IMR-90 (cell line): ENCODE results near the gene ASTN2. TPM values are rescaled to one million over a fixed set of nuclear protein-coding genes. Genes with fewer than 3 reads are reported as not detected.
A peak's percentile ranks its signal among the peaks of the same experiment; 100 is the strongest.

Source experiments
- ATAC-seq: fragments of 200-7000 bp; cut with Tn5 transposase; 2 replicates; pipeline ENCODE4 v1.9.1; 2020; ENCODE audit warnings: low read depth, mild to moderate bottlenecking, moderate library complexity
- BruUV-seq: library from RNA; stranded (reverse); fragments of 400-500 nt; replicated peaks from 2 replicates; lab custom pipeline; 2021; lab: Mats Ljungman, UMichigan
- CTCF ChIA-PET: fragments of 300-600 bp; formaldehyde crosslinking; extraction: SDS; loops from one replicate; lab custom pipeline; 2021; ENCODE audit warnings: antibody characterized with exemption; lab: Yijun Ruan, JAX
- POLR2A ChIA-PET: fragments of 300-600 bp; sonication (Branson Sonifier 250); formaldehyde crosslinking; loops from one replicate; lab custom pipeline; 2022; ENCODE audit warnings: antibody characterized with exemption; ENCODE audit not compliant: unreplicated experiment; lab: Charles Lee
- DNase-seq: peaks from one replicate; pipeline ENCODE4 v3.0.0; 2013
- H2AFZ ChIP-seq: replicated peaks from 2 replicates; pipeline ENCODE3; 2013; ENCODE audit warnings: low read length, mild to moderate bottlenecking; ENCODE audit not compliant: poor library complexity
- H2AK5ac ChIP-seq: 2 replicates; pipeline ENCODE4 v1.6.1; 2013; ENCODE audit warnings: low read depth, low read length, inconsistent platforms
- H2AK9ac ChIP-seq: replicated peaks from 2 replicates; pipeline ENCODE3; 2013; ENCODE audit warnings: mild to moderate bottlenecking, low read depth, low read length, moderate library complexity; ENCODE audit not compliant: poor library complexity
- H2BK120ac ChIP-seq: 2 replicates; pipeline ENCODE4 v1.6.1; 2013; ENCODE audit warnings: low read depth, low read length, inconsistent platforms
- H2BK15ac ChIP-seq: 3 replicates; pipeline ENCODE4 v1.6.1; 2013; ENCODE audit warnings: low read depth, low read length, inconsistent platforms
- H2BK20ac ChIP-seq: 2 replicates; pipeline ENCODE4 v1.6.1; 2013; ENCODE audit warnings: low read depth, mild to moderate bottlenecking, inconsistent platforms, low read length, moderate library complexity
- H2BK5ac ChIP-seq: 2 replicates; pipeline ENCODE4 v1.6.1; 2013; ENCODE audit warnings: mild to moderate bottlenecking, low read depth, low read length, inconsistent platforms; ENCODE audit not compliant: poor library complexity, severe bottlenecking
- H3K14ac ChIP-seq: replicated peaks from 2 replicates; pipeline ENCODE4 v1.6.1; 2013; ENCODE audit warnings: low read depth, low read length, inconsistent platforms
- H3K18ac ChIP-seq: 2 replicates; pipeline ENCODE4 v1.6.1; 2013; ENCODE audit warnings: low read depth, low read length, control low read depth
- H3K23ac ChIP-seq: 2 replicates; pipeline ENCODE4 v1.6.1; 2013; ENCODE audit warnings: low read depth, low read length, inconsistent platforms
- H3K27ac ChIP-seq: 2 replicates; pipeline ENCODE4 v1.5.1; 2013; ENCODE audit warnings: mild to moderate bottlenecking, control low read depth, low read length; ENCODE audit not compliant: insufficient read depth
- H3K27me3 ChIP-seq: 2 replicates; pipeline ENCODE4 v1.6.1; 2013; ENCODE audit warnings: low read length; ENCODE audit not compliant: control insufficient read depth, insufficient read depth
- H3K36me3 ChIP-seq: 2 replicates; pipeline ENCODE4 v1.6.1; 2013; ENCODE audit warnings: low read length, mixed read lengths; ENCODE audit not compliant: control insufficient read depth, insufficient read depth
- H3K4ac ChIP-seq: 2 replicates; pipeline ENCODE4 v1.6.1; 2013; ENCODE audit warnings: low read depth, low read length, inconsistent platforms
- H3K4me1 ChIP-seq: 2 replicates; pipeline ENCODE4 v1.6.1; 2013; ENCODE audit warnings: low read length, mixed read lengths; ENCODE audit not compliant: control insufficient read depth, insufficient read depth
- H3K4me2 ChIP-seq: 2 replicates; pipeline ENCODE4 v1.6.1; 2013; ENCODE audit warnings: low read depth, mild to moderate bottlenecking, control low read depth, low read length, moderate library complexity
- H3K4me3 ChIP-seq: 2 replicates; pipeline ENCODE4 v1.5.1; 2013; ENCODE audit warnings: low read depth, mild to moderate bottlenecking, control low read depth, low read length, moderate library complexity; ENCODE audit not compliant: insufficient read depth
- H3K56ac ChIP-seq: 2 replicates; pipeline ENCODE4 v1.6.1; 2013; ENCODE audit warnings: low read length, inconsistent platforms; ENCODE audit not compliant: insufficient read depth; ENCODE audit errors: extremely low read depth
- H3K79me1 ChIP-seq, 2 experiments: 2 replicates each; pipeline ENCODE4 v1.6.1; 2013; ENCODE audit warnings: low read length in 2 of 2, inconsistent platforms in 1 of 2, low read depth in 1 of 2
- H3K9ac ChIP-seq: 2 replicates; pipeline ENCODE4 v1.6.1; 2013; ENCODE audit warnings: low read depth, low read length, control low read depth
- H3K9me1 ChIP-seq: 2 replicates; pipeline ENCODE4 v1.6.1; 2013; ENCODE audit warnings: low read length, inconsistent platforms; ENCODE audit not compliant: insufficient read depth
- H3K9me3 ChIP-seq: 2 replicates; pipeline ENCODE4 v1.6.1; 2013; ENCODE audit warnings: low read length; ENCODE audit not compliant: control insufficient read depth, insufficient read depth
- H4K20me1 ChIP-seq: 2 replicates; pipeline ENCODE4 v1.6.1; 2013; ENCODE audit warnings: low read length, inconsistent platforms; ENCODE audit not compliant: insufficient read depth
- H4K5ac ChIP-seq: 2 replicates; pipeline ENCODE4 v1.6.1; 2013; ENCODE audit warnings: mild to moderate bottlenecking, low read depth, low read length, control low read depth
- H4K8ac ChIP-seq, 2 experiments: 2 replicates each; pipeline ENCODE4 v1.6.1; 2013; ENCODE audit warnings: low read depth in 2 of 2, low read length in 2 of 2, control low read depth in 1 of 2, inconsistent platforms in 1 of 2
- H4K91ac ChIP-seq: 2 replicates; pipeline ENCODE4 v1.6.1; 2013; ENCODE audit warnings: low read depth, low read length, inconsistent platforms; ENCODE audit not compliant: insufficient read depth
- MAFK ChIP-seq: IDR thresholded peaks from 2 replicates; pipeline ENCODE4 v1.6.1; 2012; ENCODE audit warnings: low read depth, low read length, improper control_type of control experiment
- MAZ ChIP-seq: IDR thresholded peaks from 2 replicates; pipeline ENCODE4 v1.6.1; 2012; ENCODE audit warnings: low read depth, mild to moderate bottlenecking, low read length, improper control_type of control experiment, moderate library complexity, borderline replicate concordance
- dilution Hi-C: fragments of 300-500 bp; cut with HindIII; formaldehyde crosslinking; loops from one replicate; pipeline ENCODE4 v1.14.3; 2018; ENCODE audit warnings: low sequenced_read_pairs; ENCODE audit not compliant: unreplicated experiment
- in situ Hi-C: fragments of 300-500 bp; cut with MboI; formaldehyde crosslinking; loops from 3 replicates; pipeline ENCODE4 v1.14.3; 2019; ENCODE audit warnings: low sequenced_read_pairs, inconsistent platforms, mixed read lengths
- intact Hi-C: fragments of 100-400 bp; cut with micrococcal nuclease; formaldehyde crosslinking; loops from 2 replicates; pipeline ENCODE4 v1.10.0; 2022
- polyA plus RNA-seq, 3 experiments: library from polyadenylated mRNA; depleted of rRNA; stranded (reverse); fragments of >200 nt; gene quantifications; 2 replicates each; pipeline ENCODE4 v1.2.3, GENCODE V29; 2012; ENCODE audit warnings: low replicate concordance in 1 of 3
- total RNA-seq: library from RNA; depleted of rRNA; stranded (reverse); fragments of >200 nt; gene quantifications from 2 replicates; pipeline ENCODE4 v1.2.3, GENCODE V29; 2012

ASTN2 gene
- total and polyA plus RNA-seq, 2 of the 4 experiments (the other 2 are of a cell fraction) = 3.8 to 6.8 TPM

GRCh38 chr9:117008461-117008860 is 406.4 kb downstream of the ASTN2 start:
- dilution Hi-C loops (no loop called here), intact Hi-C loops (no loop called here), in situ Hi-C loops (no loop called here)
- ATAC-seq = no peak
- Histone ChIP-seq H3K36me3 (no peaks in the 10 kb centered on the region), H4K8ac (no peak overlapping the region), H3K4me1 (no peaks in the 10 kb centered on the region), H3K27ac (no peak overlapping the region), H2AK9ac (no peak overlapping the region), H2BK5ac (no peak overlapping the region), H3K9me1 (no peaks in the 10 kb centered on the region), H3K9ac (no peak overlapping the region), H3K56ac (no peak overlapping the region), H2BK15ac (no peak overlapping the region), H2BK20ac (no peak overlapping the region), H3K9me3 (no peaks in the 10 kb centered on the region), H3K27me3 (no peaks in the 10 kb centered on the region), H3K79me1 (no peaks in the 10 kb centered on the region), H3K23ac (no peak overlapping the region), H3K14ac (no peak overlapping the region), H4K5ac (no peak overlapping the region), H4K91ac (no peak overlapping the region), H4K20me1 (no peaks in the 10 kb centered on the region), H2BK120ac (no peak overlapping the region), H3K18ac (no peak overlapping the region), H2AK5ac (no peak overlapping the region), H3K4me3 (no peak overlapping the region), H3K4me2 (no peak overlapping the region), H3K4ac (no peak overlapping the region), H2AFZ (no peak overlapping the region)
- no peak for TF ChIP-seq MAZ
- TF ChIP-seq MAFK = peak; percentile 52; the same call in 1 of the 2 replicates
- DNase-seq = no peak
- POLR2A ChIA-PET = no interaction called here
- BruUV-seq = no TSS peak
- CTCF ChIA-PET = no interaction called here
